Heart right ventricle (tissue), 16 donors: Measurements from ENCODE around the gene KRTAP9-3. TPM values are rescaled to one million over a fixed set of nuclear protein-coding genes. Genes with fewer than 3 reads are reported as not detected.
"Not testable (repeated sequence)": the region's sequence is repeated elsewhere in the genome, so short reads cannot be mapped to it uniquely, and the experiment has no call there.

Experiments
- ATAC-seq, 8 donors: fragments of 200-7000 bp; cut with Tn5 transposase; one replicate each; pipeline ENCODE4 v1.9.1; 2020; ENCODE audit warnings: mild to moderate bottlenecking in 8 of 8, moderate library complexity in 8 of 8, moderate number of reproducible peaks in 1 of 8
- DNase-seq, 2 donors: peaks; one replicate each; pipeline ENCODE4 v3.0.0-alpha.2; 2020
- H3K27ac ChIP-seq, 10 donors: fragments of 200-600 bp; sonication (generic) in 2 of 10; one replicate each; pipeline versions ENCODE4 v1.5.0 to v1.8.0; 2020 to 2022; ENCODE audit warnings: mild to moderate bottlenecking in 3 of 10
- H3K27me3 ChIP-seq, 7 donors: fragments of 200-600 bp; one replicate each; pipeline ENCODE4 v1.8.0; 2021 to 2022; ENCODE audit warnings: mild to moderate bottlenecking in 2 of 7
- H3K36me3 ChIP-seq, 9 donors: fragments of 200-600 bp; sonication (generic) in 1 of 9; one replicate each; pipeline versions ENCODE4 v1.5.0 to v1.8.0; 2020 to 2022; ENCODE audit warnings: mild to moderate bottlenecking in 2 of 9
- H3K4me1 ChIP-seq, 9 donors: fragments of 200-600 bp; sonication (generic) in 1 of 9; one replicate each; pipeline versions ENCODE4 v1.5.0 to v1.8.0; 2020 to 2022; ENCODE audit warnings: mild to moderate bottlenecking in 4 of 9
- H3K4me3 ChIP-seq, 10 donors: fragments of 200-600 bp; sonication (generic) in 2 of 10; one replicate each; pipeline versions ENCODE4 v1.5.0 to v1.8.0; 2020 to 2022; ENCODE audit warnings: mild to moderate bottlenecking in 7 of 10, moderate library complexity in 2 of 10
- H3K9me3 ChIP-seq, 11 donors: fragments of 200-600 bp in 10 of 11; sonication (generic) in 2 of 11; one replicate each; pipeline versions ENCODE4 v1.5.0 to v1.8.0; 2013 to 2022; ENCODE audit warnings: mild to moderate bottlenecking in 2 of 11, control low read depth in 1 of 11, moderate library complexity in 1 of 11
- CTCF ChIP-seq, 9 donors: fragments of 200-600 bp; sonication (generic) in 2 of 9; IDR thresholded peaks; one replicate each; pipeline versions ENCODE4 v1.5.0 to v1.8.0; 2021 to 2022; ENCODE audit warnings: antibody characterized with exemption in 9 of 9, mild to moderate bottlenecking in 5 of 9, moderate library complexity in 1 of 9
- WGBS, 2 donors: extraction: QIAGEN DNeasy Blood & Tissue Kit; methylation state at CpG; one replicate each; pipeline ENCODE4 v1.1.7; 2013; ENCODE audit warnings: inconsistent platforms in 1 of 2; 5-methylcytosine and 5-hydroxymethylcytosine counted together
- intact Hi-C, 10 donors: fragments of 100-400 bp; cut with DNase I; formaldehyde crosslinking; loops; one replicate each; pipeline versions ENCODE4 v1.11.1 to v1.14.2; 2022
- polyA plus RNA-seq, 2 donors: library from polyadenylated mRNA; stranded (reverse); fragments of 200-250 nt; gene quantifications; one replicate each; pipeline ENCODE4 v1.2.3, GENCODE V29; 2013
- total RNA-seq, 10 donors: library from RNA; stranded (reverse); fragmentation: NEBNext Ultra II Directional in 3 of 10; extraction: Animal tissue kit (Norgen Biotek cat#: 25700) in 3 of 10; gene quantifications; one replicate each; pipeline versions ENCODE4 v1.2.1 to v1.2.4, GENCODE V29; 2021 to 2023
- donor health status: Arrhythmogenic right ventricular cardiomyopathy.
- donor health status: ischemic (EF 13 %, LVEDD 7.1; RV severe dilation, severe dysfunction).
- donor health status: healthy with polysubstance abuse.
- donor health status: DM: no; HTN: yes; CAD: no.
- donor health status: DM: no; HTN: no; CAD: no.
- donor health status: ischemic (EF 25% LVEDD 6.9; RV normal size, moderate dysfunction).
- donor health status: ischemic (EF 25% LVEDD 5.7; RV mildly dilated, moderate dysfunction).
- donor health status: healthy.
- donor health status: DM: yes; HTN: yes; CAD: no.
- donor health status: Ischemic cardiomyopathy.
- donor health status: ischemic (EF 35%, LVEDD 5.7; RV mildly dilated, moderate dysfunction).
- donor health status: nonischemic (EF 11% LVEDD 7.7; RV severe dilation, severe dysfunction).
- donor health status: DM: yes; HTN: yes; CAD: no.
- donor health status: PGD.
- donor health status: ischemic (EF 29% LVEDD 5.4; RV normal size, mild dysfunction).
- donor health status: nonischemic (EF 23%, LVEDD 6.1; RV moderate dilation, normal function).

Gene KRTAP9-3
- total and polyA plus RNA-seq, 12 donors, result not detected

DNA sequence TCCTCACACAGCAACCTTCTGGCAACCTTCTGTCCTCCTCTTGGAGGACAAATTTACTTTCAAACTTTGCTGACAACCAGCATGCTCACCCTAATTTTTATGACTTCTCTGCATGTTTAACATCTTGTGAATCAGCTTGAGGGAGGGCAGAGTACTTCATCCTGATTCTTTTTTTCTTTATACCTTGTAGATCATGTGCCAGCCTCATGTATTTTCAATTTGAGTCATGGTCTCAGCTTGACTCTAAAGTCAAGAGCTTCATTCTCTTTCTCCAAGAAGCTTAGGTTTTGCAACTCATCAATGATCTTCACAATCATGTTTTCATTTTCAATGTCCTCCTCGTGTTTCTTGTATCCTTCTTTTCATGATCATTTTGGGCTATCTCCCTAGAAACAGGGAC is 39.6 kb downstream of the KRTAP9-3 start:
- intact Hi-C loops, result no loop called here
- no peaks in the 10 kb centered on the region for H3K9me3 ChIP-seq
- no peaks in the 10 kb centered on the region for H3K36me3 ChIP-seq
- ATAC-seq (no peak), DNase-seq (no peak)
- WGBS, 2 donors, result 76% methylated on average over 1 of the region's 1 CpG; no CpG with 5 or more reads in 1 of the 2 donors
- no peak overlapping the region for H3K27ac ChIP-seq
- H3K27me3 ChIP-seq, result peaks cover 0 to 13% (median 5%) of the 10 kb centered on the region in 7 donors
- TF ChIP-seq CTCF (IDR thresholded peaks at IDR 0.05), result no peak
- no peaks in the 10 kb centered on the region for H3K4me1 ChIP-seq
- H3K4me3 ChIP-seq, result no peak overlapping the region

DNA sequence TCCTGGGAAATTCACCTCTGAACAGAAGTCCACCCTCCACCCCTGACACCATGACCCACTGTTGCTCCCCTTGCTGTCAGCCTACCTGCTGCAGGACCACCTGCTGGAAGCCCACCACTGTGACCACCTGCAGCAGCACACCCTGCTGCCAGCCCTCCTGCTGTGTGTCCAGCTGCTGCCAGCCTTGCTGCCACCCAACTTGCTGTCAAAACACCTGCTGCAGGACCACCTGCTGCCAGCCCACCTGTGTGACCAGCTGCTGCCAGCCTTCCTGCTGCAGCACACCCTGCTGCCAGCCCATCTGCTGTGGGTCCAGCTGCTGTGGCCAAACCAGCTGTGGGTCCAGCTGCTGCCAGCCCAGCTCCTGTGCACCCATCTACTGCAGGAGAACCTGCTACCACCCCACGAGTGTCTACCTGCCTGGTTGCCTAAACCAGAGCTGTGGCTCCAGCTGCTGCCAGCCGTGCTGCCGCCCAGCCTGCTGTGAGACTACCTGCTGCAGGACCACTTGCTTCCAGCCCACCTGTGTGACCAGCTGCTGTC is 43.5 kb downstream of the KRTAP9-3 start, which contains the start of gene KRTAP9-7:
TSS of gene KRTAP9-7 (plus strand) at position 51 of the 543 bp plus-strand sequence. CDS start at position 51, 0 bp downstream.
- H3K4me3 ChIP-seq, H3K9me3 ChIP-seq, H3K4me1 ChIP-seq, DNase-seq, H3K36me3 ChIP-seq, ATAC-seq, H3K27ac ChIP-seq, intact Hi-C loops: not testable (repeated sequence)
- peaks cover 0 to 24% (median 16%) of the 10 kb centered on the region in 7 donors for H3K27me3 ChIP-seq
- WGBS, 2 donors, result 68 to 70% methylated on average over 3 of the region's 3 CpGs

- no peak overlapping the region for H3K27ac ChIP-seq
- H3K9me3 ChIP-seq, result peaks cover 0 to 4% (median 0%) of the 10 kb centered on the region in 11 donors
- no peak overlapping the region for H3K4me3 ChIP-seq
- ATAC-seq (no peak), DNase-seq (no peak)
- 85 to 87% methylated on average over 3 of the region's 3 CpGs for WGBS, 2 donors
- no peak for TF ChIP-seq CTCF (IDR thresholded peaks at IDR 0.05)
- H3K36me3 ChIP-seq, result no peaks in the 10 kb centered on the region
- H3K4me1 ChIP-seq, result no peaks in the 10 kb centered on the region
- H3K27me3 ChIP-seq, result peaks cover 0 to 35% (median 20%) of the 10 kb centered on the region in 7 donors
- intact Hi-C loops, result no loop called here
Measured at GRCh38 chr17:41278176-41278955, 46.1 kb downstream of the KRTAP9-3 start.

Other genes starting within 250 kb of the KRTAP9-3 start
Only the 30 nearest of the 42 such genes appear.
- gene KRTAP2-1, start 185.1 kb upstream of the KRTAP9-3 start, total RNA-seq, result not detected
- gene KRTAP2-1, start 185.1 kb upstream of the KRTAP9-3 start, polyA plus RNA-seq, result not detected
- not detected for gene KRTAP2-2, start 177.2 kb upstream of the KRTAP9-3 start, total RNA-seq
- gene KRTAP2-2, start 177.2 kb upstream of the KRTAP9-3 start, polyA plus RNA-seq, result not detected
- not detected for gene KRTAP2-3, start 172.3 kb upstream of the KRTAP9-3 start, total RNA-seq
- not detected for gene KRTAP2-3, start 172.3 kb upstream of the KRTAP9-3 start, polyA plus RNA-seq
- not detected for gene KRTAP2-4, start 166.6 kb upstream of the KRTAP9-3 start, total RNA-seq
- gene KRTAP2-4, start 166.6 kb upstream of the KRTAP9-3 start, polyA plus RNA-seq, result not detected
- gene KRTAP4-7, start 148.3 kb upstream of the KRTAP9-3 start, total RNA-seq, result not detected
- gene KRTAP4-7, start 148.3 kb upstream of the KRTAP9-3 start, polyA plus RNA-seq, result not detected
- not detected for gene KRTAP4-8, start 134.3 kb upstream of the KRTAP9-3 start, total RNA-seq
- not detected for gene KRTAP4-8, start 134.3 kb upstream of the KRTAP9-3 start, polyA plus RNA-seq
- not detected for gene KRTAP4-16, start 130.2 kb upstream of the KRTAP9-3 start, total RNA-seq
- not detected for gene KRTAP4-16, start 130.2 kb upstream of the KRTAP9-3 start, polyA plus RNA-seq
- not detected for gene KRTAP4-9, start 127.1 kb upstream of the KRTAP9-3 start, total RNA-seq
- gene KRTAP4-9, start 127.1 kb upstream of the KRTAP9-3 start, polyA plus RNA-seq, result not detected
- not detected for gene KRTAP4-11, start 114.1 kb upstream of the KRTAP9-3 start, total RNA-seq
- gene KRTAP4-11, start 114.1 kb upstream of the KRTAP9-3 start, polyA plus RNA-seq, result not detected
- not detected for gene KRTAP4-12, start 108.3 kb upstream of the KRTAP9-3 start, total RNA-seq
- gene KRTAP4-12, start 108.3 kb upstream of the KRTAP9-3 start, polyA plus RNA-seq, result not detected
- gene KRTAP4-6, start 91.9 kb upstream of the KRTAP9-3 start, total RNA-seq, result not detected
- gene KRTAP4-6, start 91.9 kb upstream of the KRTAP9-3 start, polyA plus RNA-seq, result not detected
- gene KRTAP4-5, start 82.6 kb upstream of the KRTAP9-3 start, total RNA-seq, result not detected
- not detected for gene KRTAP4-5, start 82.6 kb upstream of the KRTAP9-3 start, polyA plus RNA-seq
- not detected for gene KRTAP4-4, start 71.7 kb upstream of the KRTAP9-3 start, total RNA-seq
- not detected for gene KRTAP4-4, start 71.7 kb upstream of the KRTAP9-3 start, polyA plus RNA-seq
- gene KRTAP4-3, start 64.2 kb upstream of the KRTAP9-3 start, total RNA-seq, result not detected
- not detected for gene KRTAP4-3, start 64.2 kb upstream of the KRTAP9-3 start, polyA plus RNA-seq
- gene KRTAP4-2, start 54.2 kb upstream of the KRTAP9-3 start, total RNA-seq, result not detected
- not detected for gene KRTAP4-2, start 54.2 kb upstream of the KRTAP9-3 start, polyA plus RNA-seq
- not detected for gene KRTAP4-1, start 47.5 kb upstream of the KRTAP9-3 start, total RNA-seq
- gene KRTAP4-1, start 47.5 kb upstream of the KRTAP9-3 start, polyA plus RNA-seq, result not detected
- not detected for gene KRTAP9-1, start 42.6 kb upstream of the KRTAP9-3 start, total RNA-seq
- gene KRTAP9-1, start 42.6 kb upstream of the KRTAP9-3 start, polyA plus RNA-seq, result not detected
- not detected for gene KRTAP9-2, start 5.8 kb upstream of the KRTAP9-3 start, total RNA-seq
- gene KRTAP9-2, start 5.8 kb upstream of the KRTAP9-3 start, polyA plus RNA-seq, result not detected
- not detected for gene KRTAP9-8, start 5.5 kb downstream of the KRTAP9-3 start, total RNA-seq
- not detected for gene KRTAP9-8, start 5.5 kb downstream of the KRTAP9-3 start, polyA plus RNA-seq
- gene KRTAP9-4, start 17.2 kb downstream of the KRTAP9-3 start, total RNA-seq, result not detected
- not detected for gene KRTAP9-4, start 17.2 kb downstream of the KRTAP9-3 start, polyA plus RNA-seq
- gene KRTAP9-9, start 22.9 kb downstream of the KRTAP9-3 start, total RNA-seq, result not detected
- gene KRTAP9-9, start 22.9 kb downstream of the KRTAP9-3 start, polyA plus RNA-seq, result not detected
- not detected for gene KRTAP9-6, start 32.9 kb downstream of the KRTAP9-3 start, total RNA-seq
- gene KRTAP9-6, start 32.9 kb downstream of the KRTAP9-3 start, polyA plus RNA-seq, result not detected
- gene KRTAP9-7, start 43.2 kb downstream of the KRTAP9-3 start, total RNA-seq, result not detected
- gene KRTAP9-7, start 43.2 kb downstream of the KRTAP9-3 start, polyA plus RNA-seq, result not detected
- not detected for gene KRTAP29-1, start 70.4 kb downstream of the KRTAP9-3 start, total RNA-seq
- not detected for gene KRTAP29-1, start 70.4 kb downstream of the KRTAP9-3 start, polyA plus RNA-seq
- gene KRTAP16-1, start 76.9 kb downstream of the KRTAP9-3 start, total RNA-seq, result not detected
- gene KRTAP16-1, start 76.9 kb downstream of the KRTAP9-3 start, polyA plus RNA-seq, result not detected
- not detected for gene KRTAP17-1, start 83.3 kb downstream of the KRTAP9-3 start, total RNA-seq
- gene KRTAP17-1, start 83.3 kb downstream of the KRTAP9-3 start, polyA plus RNA-seq, result not detected
- not detected for gene KRT33A, start 118.4 kb downstream of the KRTAP9-3 start, total RNA-seq
- not detected for gene KRT33A, start 118.4 kb downstream of the KRTAP9-3 start, polyA plus RNA-seq
- not detected for gene KRT33B, start 137.4 kb downstream of the KRTAP9-3 start, total RNA-seq
- not detected for gene KRT33B, start 137.4 kb downstream of the KRTAP9-3 start, polyA plus RNA-seq
- not detected for gene KRT34, start 149.9 kb downstream of the KRTAP9-3 start, total RNA-seq
- gene KRT34, start 149.9 kb downstream of the KRTAP9-3 start, polyA plus RNA-seq, result not detected
- gene KRT31, start 165.2 kb downstream of the KRTAP9-3 start, total RNA-seq, result not detected
- gene KRT31, start 165.2 kb downstream of the KRTAP9-3 start, polyA plus RNA-seq, result under 1 TPM in 1 of 2 donors, not detected in 1; 0.01 TPM